GM12875 (cell line): ENCODE data around the gene ASB3.

Source experiments
- H3K4me3 ChIP-seq: one replicate; pipeline ENCODE4 v1.5.1; 2011; ENCODE audit warnings: low read depth, low read length, control low read depth
- TF ChIP-seq, protein P1 (sequence below): IDR thresholded peaks from 2 replicates; pipeline ENCODE4 v1.5.1; 2011; ENCODE audit warnings: low read depth, mild to moderate bottlenecking, control low read depth, inconsistent platforms, low read length, moderate library complexity, borderline replicate concordance; ENCODE audit not compliant: insufficient read depth

Gene ASB3

DNA sequence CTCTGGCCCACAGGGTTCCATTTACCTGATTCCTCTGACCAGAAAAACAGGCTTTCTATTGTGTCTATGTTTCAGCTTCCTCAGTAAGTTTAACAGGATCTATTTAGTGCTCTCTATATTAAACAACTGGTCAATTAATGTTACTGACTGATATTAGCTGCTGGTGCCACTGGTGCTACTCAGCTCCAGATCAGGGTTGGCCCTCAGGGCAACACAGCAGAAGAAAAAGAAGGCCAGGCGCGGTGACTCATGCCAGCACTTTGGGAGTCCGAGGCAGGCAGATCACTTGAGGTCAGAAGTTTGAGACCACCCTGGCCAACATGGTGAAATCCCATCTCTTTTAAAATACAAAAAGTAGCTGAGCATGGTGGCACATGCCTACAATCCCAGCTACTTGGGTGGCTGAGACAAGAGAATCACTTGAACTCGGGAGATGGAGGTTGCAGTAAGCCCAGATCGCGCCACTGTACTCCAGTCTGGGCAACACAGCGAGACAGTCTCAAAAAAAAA, 75.4 kb downstream of the ASB3 start:
- TF ChIP-seq, protein P1, sequence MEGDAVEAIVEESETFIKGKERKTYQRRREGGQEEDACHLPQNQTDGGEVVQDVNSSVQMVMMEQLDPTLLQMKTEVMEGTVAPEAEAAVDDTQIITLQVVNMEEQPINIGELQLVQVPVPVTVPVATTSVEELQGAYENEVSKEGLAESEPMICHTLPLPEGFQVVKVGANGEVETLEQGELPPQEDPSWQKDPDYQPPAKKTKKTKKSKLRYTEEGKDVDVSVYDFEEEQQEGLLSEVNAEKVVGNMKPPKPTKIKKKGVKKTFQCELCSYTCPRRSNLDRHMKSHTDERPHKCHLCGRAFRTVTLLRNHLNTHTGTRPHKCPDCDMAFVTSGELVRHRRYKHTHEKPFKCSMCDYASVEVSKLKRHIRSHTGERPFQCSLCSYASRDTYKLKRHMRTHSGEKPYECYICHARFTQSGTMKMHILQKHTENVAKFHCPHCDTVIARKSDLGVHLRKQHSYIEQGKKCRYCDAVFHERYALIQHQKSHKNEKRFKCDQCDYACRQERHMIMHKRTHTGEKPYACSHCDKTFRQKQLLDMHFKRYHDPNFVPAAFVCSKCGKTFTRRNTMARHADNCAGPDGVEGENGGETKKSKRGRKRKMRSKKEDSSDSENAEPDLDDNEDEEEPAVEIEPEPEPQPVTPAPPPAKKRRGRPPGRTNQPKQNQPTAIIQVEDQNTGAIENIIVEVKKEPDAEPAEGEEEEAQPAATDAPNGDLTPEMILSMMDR = no peak
- no peak overlapping the region for H3K4me3 ChIP-seq

DNA sequence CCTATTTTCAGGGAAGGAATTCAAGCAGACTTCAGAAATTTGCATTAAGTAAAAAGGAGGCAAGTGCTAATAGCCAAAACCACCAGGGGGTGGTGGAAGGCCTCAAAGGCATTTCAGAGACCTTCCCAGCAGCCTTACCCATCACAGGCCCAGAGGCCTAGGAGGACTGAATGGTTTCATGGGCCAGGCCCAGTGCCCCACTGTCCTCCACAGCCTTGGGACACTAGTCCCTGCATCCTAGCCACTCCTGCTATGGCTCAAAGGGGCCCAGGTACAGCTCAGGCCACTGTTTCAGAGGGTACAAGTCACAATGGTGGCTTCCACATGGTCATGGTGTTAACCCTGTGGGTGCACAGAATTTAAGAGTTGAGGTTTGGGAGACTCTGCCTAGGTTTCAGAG, 77.8 kb downstream of the ASB3 start:
- H3K4me3 ChIP-seq = no peak overlapping the region
- TF ChIP-seq, protein P1 = no peak

DNA sequence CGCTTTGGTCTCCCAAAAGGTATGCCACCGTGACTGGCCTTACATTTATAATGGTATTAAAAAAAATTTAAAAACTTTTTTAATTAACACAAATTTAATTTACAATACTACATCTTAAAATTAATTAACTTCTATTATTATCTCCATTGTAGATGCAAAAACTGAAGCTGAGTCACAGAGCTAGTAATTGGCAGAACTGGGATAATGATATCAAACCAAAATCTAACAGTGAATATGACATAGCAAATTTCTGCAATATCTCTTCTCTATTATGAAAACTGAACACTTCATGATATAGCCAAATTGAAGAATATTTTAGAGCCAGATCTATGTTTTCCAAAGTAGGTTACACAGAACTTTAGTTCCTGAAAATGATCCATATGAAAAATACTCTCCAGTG, 85.5 kb downstream of the ASB3 start:
- TF ChIP-seq, protein P1 = no peak
- no peak overlapping the region for H3K4me3 ChIP-seq

DNA sequence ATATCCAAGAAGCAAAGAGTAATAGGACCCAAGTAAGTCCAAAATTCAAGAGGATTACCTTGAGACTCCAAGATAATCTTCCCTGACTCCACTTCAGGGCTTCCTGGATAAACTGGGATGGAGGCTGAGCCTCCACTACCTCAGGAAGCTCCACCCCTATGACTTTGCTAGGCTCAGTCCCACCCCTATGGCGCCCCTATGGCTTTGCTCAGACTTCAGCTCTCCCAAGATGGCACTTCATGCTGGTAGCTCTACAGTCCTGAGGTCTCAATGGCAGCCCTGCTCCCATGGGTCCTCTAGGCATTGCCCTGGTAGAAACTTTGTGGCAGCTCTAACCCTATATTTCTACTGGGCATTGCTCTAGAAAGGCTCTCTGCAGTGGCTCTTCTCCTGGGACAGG, 89.1 kb downstream of the ASB3 start:
- TF ChIP-seq, protein P1 = no peak
- H3K4me3 ChIP-seq = no peak overlapping the region

DNA sequence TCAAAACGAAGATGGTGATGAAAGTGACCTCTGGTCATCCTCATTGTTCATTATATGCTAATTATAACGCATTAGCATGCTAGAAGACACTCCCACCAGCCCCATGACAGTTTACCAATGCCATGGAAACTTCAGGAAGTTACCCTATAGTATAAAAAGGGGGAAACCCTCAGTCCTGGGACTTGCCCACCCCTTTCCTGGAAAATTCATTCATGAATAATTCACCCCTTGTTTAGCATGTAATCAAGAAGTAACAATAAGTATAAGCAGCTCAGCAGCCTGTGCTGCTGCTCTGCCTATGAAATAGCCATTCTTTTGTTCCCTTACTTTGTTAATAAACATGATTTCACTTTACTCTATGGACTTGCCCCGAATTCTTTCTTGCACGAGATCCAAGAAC, 89.7 kb downstream of the ASB3 start:
- H3K4me3 ChIP-seq = no peak overlapping the region
- TF ChIP-seq, protein P1 = no peak

DNA sequence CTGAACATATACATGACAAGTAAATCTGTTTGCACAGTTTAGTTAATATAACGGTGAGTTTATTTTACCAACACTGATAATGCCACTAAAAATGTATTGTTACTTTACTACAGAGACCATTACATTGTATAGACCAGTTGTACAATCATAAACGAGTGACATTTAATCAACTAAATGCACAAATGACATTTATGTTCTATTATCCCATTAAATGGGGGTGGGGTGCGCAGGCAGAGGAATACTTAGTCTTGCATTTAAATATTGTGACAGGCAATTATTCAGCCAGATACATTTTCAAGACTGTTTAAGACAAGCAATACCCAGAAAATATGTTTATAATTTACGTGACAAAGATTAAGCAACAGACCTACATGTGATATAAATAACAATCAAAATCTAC, 91.2 kb downstream of the ASB3 start:
- TF ChIP-seq, protein P1 = no peak
- no peak overlapping the region for H3K4me3 ChIP-seq

DNA sequence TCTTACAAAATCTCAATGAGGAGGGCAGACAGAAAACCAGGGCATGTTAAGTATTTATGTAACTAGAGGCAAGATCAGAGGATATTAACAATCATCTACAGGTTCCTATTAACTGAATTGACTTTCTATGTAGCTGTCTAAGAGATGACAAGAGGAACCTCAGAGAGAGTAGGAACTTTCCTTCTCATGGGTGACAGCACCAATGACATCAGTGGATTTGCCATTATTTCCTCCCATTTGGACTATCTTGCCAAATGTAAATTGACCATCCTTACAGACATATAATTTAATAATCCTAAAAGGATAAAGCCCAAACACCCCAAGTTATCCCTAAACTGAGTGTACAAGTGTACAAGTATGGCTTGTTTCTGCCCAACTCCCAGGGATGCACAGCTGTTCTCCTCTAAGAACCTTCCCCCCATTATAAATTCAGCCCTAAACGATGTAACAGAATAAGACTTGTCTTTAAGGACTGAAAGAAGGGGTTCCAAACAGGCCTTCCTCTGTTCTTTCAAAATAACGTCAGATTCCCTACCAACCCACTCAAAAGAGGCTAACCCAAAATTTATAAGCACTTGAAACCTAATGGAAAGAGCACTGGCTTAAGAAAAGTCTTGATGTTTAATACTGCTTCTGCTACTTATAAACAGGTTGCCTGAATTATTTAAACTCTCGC, 92.5 kb downstream of the ASB3 start:
- TF ChIP-seq, protein P1 = no peak

More for the DNA sequence above, 92.5 kb downstream of the ASB3 start:
- H3K4me3 ChIP-seq = no peak overlapping the region
